IMR-90 (cell line): Measurements from ENCODE around the gene TMEM59. TPM values are rescaled to one million over a fixed set of nuclear protein-coding genes. Genes with fewer than 3 reads are reported as not detected.

ENCODE experiments used
- ATAC-seq: fragments of 200-7000 bp; cut with Tn5 transposase; 2 replicates; pipeline ENCODE4 v1.9.1; 2020; ENCODE audit warnings: low read depth, mild to moderate bottlenecking, moderate library complexity
- BruUV-seq: library from RNA; stranded (reverse); fragments of 400-500 nt; replicated peaks from 2 replicates; lab custom pipeline; 2021; lab: Mats Ljungman, UMichigan
- CTCF ChIA-PET: fragments of 300-600 bp; formaldehyde crosslinking; extraction: SDS; loops from one replicate; lab custom pipeline; 2021; ENCODE audit warnings: antibody characterized with exemption; lab: Yijun Ruan, JAX
- POLR2A ChIA-PET: fragments of 300-600 bp; sonication (Branson Sonifier 250); formaldehyde crosslinking; loops from one replicate; lab custom pipeline; 2022; ENCODE audit warnings: antibody characterized with exemption; ENCODE audit not compliant: unreplicated experiment; lab: Charles Lee
- DNase-seq: peaks from one replicate; pipeline ENCODE4 v3.0.0; 2013
- H2AFZ ChIP-seq: replicated peaks from 2 replicates; pipeline ENCODE3; 2013; ENCODE audit warnings: low read length, mild to moderate bottlenecking; ENCODE audit not compliant: poor library complexity
- H2AK5ac ChIP-seq: 2 replicates; pipeline ENCODE4 v1.6.1; 2013; ENCODE audit warnings: low read depth, low read length, inconsistent platforms
- H2AK9ac ChIP-seq: replicated peaks from 2 replicates; pipeline ENCODE3; 2013; ENCODE audit warnings: mild to moderate bottlenecking, low read depth, low read length, moderate library complexity; ENCODE audit not compliant: poor library complexity
- H2BK120ac ChIP-seq: 2 replicates; pipeline ENCODE4 v1.6.1; 2013; ENCODE audit warnings: low read depth, low read length, inconsistent platforms
- H2BK15ac ChIP-seq: 3 replicates; pipeline ENCODE4 v1.6.1; 2013; ENCODE audit warnings: low read depth, low read length, inconsistent platforms
- H2BK20ac ChIP-seq: 2 replicates; pipeline ENCODE4 v1.6.1; 2013; ENCODE audit warnings: low read depth, mild to moderate bottlenecking, inconsistent platforms, low read length, moderate library complexity
- H2BK5ac ChIP-seq: 2 replicates; pipeline ENCODE4 v1.6.1; 2013; ENCODE audit warnings: mild to moderate bottlenecking, low read depth, low read length, inconsistent platforms; ENCODE audit not compliant: poor library complexity, severe bottlenecking
- H3K14ac ChIP-seq: replicated peaks from 2 replicates; pipeline ENCODE4 v1.6.1; 2013; ENCODE audit warnings: low read depth, low read length, inconsistent platforms
- H3K18ac ChIP-seq: 2 replicates; pipeline ENCODE4 v1.6.1; 2013; ENCODE audit warnings: low read depth, low read length, control low read depth
- H3K23ac ChIP-seq: 2 replicates; pipeline ENCODE4 v1.6.1; 2013; ENCODE audit warnings: low read depth, low read length, inconsistent platforms
- H3K27ac ChIP-seq: 2 replicates; pipeline ENCODE4 v1.5.1; 2013; ENCODE audit warnings: mild to moderate bottlenecking, control low read depth, low read length; ENCODE audit not compliant: insufficient read depth
- H3K27me3 ChIP-seq: 2 replicates; pipeline ENCODE4 v1.6.1; 2013; ENCODE audit warnings: low read length; ENCODE audit not compliant: control insufficient read depth, insufficient read depth
- H3K36me3 ChIP-seq: 2 replicates; pipeline ENCODE4 v1.6.1; 2013; ENCODE audit warnings: low read length, mixed read lengths; ENCODE audit not compliant: control insufficient read depth, insufficient read depth
- H3K4ac ChIP-seq: 2 replicates; pipeline ENCODE4 v1.6.1; 2013; ENCODE audit warnings: low read depth, low read length, inconsistent platforms
- H3K4me1 ChIP-seq: 2 replicates; pipeline ENCODE4 v1.6.1; 2013; ENCODE audit warnings: low read length, mixed read lengths; ENCODE audit not compliant: control insufficient read depth, insufficient read depth
- H3K4me2 ChIP-seq: 2 replicates; pipeline ENCODE4 v1.6.1; 2013; ENCODE audit warnings: low read depth, mild to moderate bottlenecking, control low read depth, low read length, moderate library complexity
- H3K4me3 ChIP-seq: 2 replicates; pipeline ENCODE4 v1.5.1; 2013; ENCODE audit warnings: low read depth, mild to moderate bottlenecking, control low read depth, low read length, moderate library complexity; ENCODE audit not compliant: insufficient read depth
- H3K56ac ChIP-seq: 2 replicates; pipeline ENCODE4 v1.6.1; 2013; ENCODE audit warnings: low read length, inconsistent platforms; ENCODE audit not compliant: insufficient read depth; ENCODE audit errors: extremely low read depth
- H3K79me1 ChIP-seq, 2 experiments: 2 replicates each; pipeline ENCODE4 v1.6.1; 2013; ENCODE audit warnings: low read length in 2 of 2, inconsistent platforms in 1 of 2, low read depth in 1 of 2
- H3K9ac ChIP-seq: 2 replicates; pipeline ENCODE4 v1.6.1; 2013; ENCODE audit warnings: low read depth, low read length, control low read depth
- H3K9me1 ChIP-seq: 2 replicates; pipeline ENCODE4 v1.6.1; 2013; ENCODE audit warnings: low read length, inconsistent platforms; ENCODE audit not compliant: insufficient read depth
- H3K9me3 ChIP-seq: 2 replicates; pipeline ENCODE4 v1.6.1; 2013; ENCODE audit warnings: low read length; ENCODE audit not compliant: control insufficient read depth, insufficient read depth
- H4K20me1 ChIP-seq: 2 replicates; pipeline ENCODE4 v1.6.1; 2013; ENCODE audit warnings: low read length, inconsistent platforms; ENCODE audit not compliant: insufficient read depth
- H4K5ac ChIP-seq: 2 replicates; pipeline ENCODE4 v1.6.1; 2013; ENCODE audit warnings: mild to moderate bottlenecking, low read depth, low read length, control low read depth
- H4K8ac ChIP-seq, 2 experiments: 2 replicates each; pipeline ENCODE4 v1.6.1; 2013; ENCODE audit warnings: low read depth in 2 of 2, low read length in 2 of 2, control low read depth in 1 of 2, inconsistent platforms in 1 of 2
- H4K91ac ChIP-seq: 2 replicates; pipeline ENCODE4 v1.6.1; 2013; ENCODE audit warnings: low read depth, low read length, inconsistent platforms; ENCODE audit not compliant: insufficient read depth
- BHLHE40 ChIP-seq: fragments of 150-350 bp; IDR thresholded peaks from 2 replicates; pipeline ENCODE4 v1.6.1; 2016; ENCODE audit warnings: mild to moderate bottlenecking, low read depth, low read length
- CEBPB ChIP-seq: IDR thresholded peaks from 2 replicates; pipeline ENCODE4 v1.6.1; 2012; ENCODE audit warnings: low read depth, low read length, improper control_type of control experiment
- MAZ ChIP-seq: IDR thresholded peaks from 2 replicates; pipeline ENCODE4 v1.6.1; 2012; ENCODE audit warnings: low read depth, mild to moderate bottlenecking, low read length, improper control_type of control experiment, moderate library complexity, borderline replicate concordance
- NFE2L2 ChIP-seq: fragments of 150-350 bp; IDR thresholded peaks from 2 replicates; pipeline ENCODE4 v1.6.1; 2016; ENCODE audit warnings: low read depth, mild to moderate bottlenecking, low read length
- POLR2A ChIP-seq: IDR thresholded peaks from 2 replicates; pipeline ENCODE4 v1.6.1; 2012; ENCODE audit warnings: mild to moderate bottlenecking, low read depth, low read length
- WGBS, 2 experiments: methylation state at CpG; one replicate each; pipeline versions ENCODE4 v1.1.5 to v1.1.7; 2013; ENCODE audit warnings: missing lambda C conversion rate in 2 of 2; ENCODE audit not compliant: insufficient read length in 1 of 2; ENCODE audit errors: extremely low coverage in 2 of 2; 5-methylcytosine and 5-hydroxymethylcytosine counted together
- dilution Hi-C: fragments of 300-500 bp; cut with HindIII; formaldehyde crosslinking; loops from one replicate; pipeline ENCODE4 v1.14.3; 2018; ENCODE audit warnings: low sequenced_read_pairs; ENCODE audit not compliant: unreplicated experiment
- in situ Hi-C: fragments of 300-500 bp; cut with MboI; formaldehyde crosslinking; loops from 3 replicates; pipeline ENCODE4 v1.14.3; 2019; ENCODE audit warnings: low sequenced_read_pairs, inconsistent platforms, mixed read lengths
- intact Hi-C: fragments of 100-400 bp; cut with micrococcal nuclease; formaldehyde crosslinking; loops from 2 replicates; pipeline ENCODE4 v1.10.0; 2022
- polyA plus RNA-seq, 3 experiments: library from polyadenylated mRNA; depleted of rRNA; stranded (reverse); fragments of >200 nt; gene quantifications; 2 replicates each; pipeline ENCODE4 v1.2.3, GENCODE V29; 2012; ENCODE audit warnings: low replicate concordance in 1 of 3
- total RNA-seq: library from RNA; depleted of rRNA; stranded (reverse); fragments of >200 nt; gene quantifications from 2 replicates; pipeline ENCODE4 v1.2.3, GENCODE V29; 2012
- TF ChIP-seq, protein P1 (sequence below): fragments of 150-350 bp; IDR thresholded peaks from 2 replicates; pipeline ENCODE4 v1.6.1; 2016; ENCODE audit warnings: low read depth, mild to moderate bottlenecking, low read length, moderate library complexity, borderline replicate concordance

The TMEM59 gene
- total and polyA plus RNA-seq, 2 of the 4 experiments (the other 2 are of a cell fraction) = 239 to 241 TPM

DNA sequence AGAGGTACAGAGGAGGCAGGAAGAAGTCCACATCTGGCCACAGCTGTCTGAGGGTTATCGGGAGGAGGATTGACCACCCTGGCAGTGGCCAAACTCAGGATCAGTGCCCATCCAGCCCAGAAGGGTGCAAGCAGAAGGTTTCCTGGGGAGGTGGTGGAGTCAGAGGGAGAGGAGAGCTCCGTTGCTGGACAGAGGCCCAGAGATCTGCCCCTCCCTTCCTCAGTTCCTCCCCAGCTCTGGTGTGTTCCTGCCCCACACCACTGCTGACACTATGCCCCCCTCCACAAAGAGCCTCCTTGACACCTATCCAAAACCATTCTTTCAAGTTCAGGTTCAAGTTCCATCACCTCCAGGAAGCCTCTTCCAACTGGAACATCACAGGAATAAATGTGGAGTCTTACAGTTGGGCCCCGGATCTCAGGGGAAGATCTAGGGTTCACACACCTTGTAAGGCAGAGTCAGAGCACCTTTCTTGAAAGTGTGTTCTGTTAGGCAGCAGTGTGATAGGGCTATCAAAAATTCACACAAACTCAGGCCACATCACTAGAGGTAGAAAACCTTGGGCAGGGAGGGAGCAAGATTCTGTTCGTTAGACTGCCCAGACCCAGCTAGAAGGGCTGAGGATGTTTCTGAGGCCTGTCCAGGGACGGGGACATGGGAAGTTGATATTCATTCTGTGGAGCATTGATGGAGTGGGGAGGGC lies 42.4 kb downstream of the TMEM59 start:
- no peak for DNase-seq
- TF ChIP-seq, protein P1, sequence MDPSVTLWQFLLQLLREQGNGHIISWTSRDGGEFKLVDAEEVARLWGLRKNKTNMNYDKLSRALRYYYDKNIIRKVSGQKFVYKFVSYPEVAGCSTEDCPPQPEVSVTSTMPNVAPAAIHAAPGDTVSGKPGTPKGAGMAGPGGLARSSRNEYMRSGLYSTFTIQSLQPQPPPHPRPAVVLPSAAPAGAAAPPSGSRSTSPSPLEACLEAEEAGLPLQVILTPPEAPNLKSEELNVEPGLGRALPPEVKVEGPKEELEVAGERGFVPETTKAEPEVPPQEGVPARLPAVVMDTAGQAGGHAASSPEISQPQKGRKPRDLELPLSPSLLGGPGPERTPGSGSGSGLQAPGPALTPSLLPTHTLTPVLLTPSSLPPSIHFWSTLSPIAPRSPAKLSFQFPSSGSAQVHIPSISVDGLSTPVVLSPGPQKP = no peak
- TF ChIP-seq MAZ (no peak), CEBPB (no peak), NFE2L2 (no peak), BHLHE40 (no peak), POLR2A (no peak)

More for the DNA sequence above, 42.4 kb downstream of the TMEM59 start:
- Histone ChIP-seq H3K4me3 (no peak overlapping the region), H3K27me3 (peaks cover 78% of the 10 kb centered on the region), H2AK5ac (no peak overlapping the region), H2AK9ac (no peak overlapping the region), H3K18ac (no peak overlapping the region), H3K4ac (no peak overlapping the region), H3K9me3 (no peaks in the 10 kb centered on the region), H3K14ac (no peak overlapping the region), H3K23ac (no peak overlapping the region), H3K56ac (no peak overlapping the region), H3K4me2 (no peak overlapping the region), H3K9me1 (peaks cover 3% of the 10 kb centered on the region; the same call in 1 of the 2 replicates), H3K36me3 (no peaks in the 10 kb centered on the region), H3K4me1 (no peaks in the 10 kb centered on the region), H3K9ac (no peak overlapping the region), H2BK15ac (no peak overlapping the region), H4K91ac (no peak overlapping the region), H4K20me1 (no peaks in the 10 kb centered on the region), H2AFZ (peak overlapping the region; percentile 51), H2BK5ac (no peak overlapping the region), H2BK20ac (no peak overlapping the region), H4K8ac (no peak overlapping the region), H2BK120ac (no peak overlapping the region), H3K79me1 (no peaks in the 10 kb centered on the region), H4K5ac (no peak overlapping the region), H3K27ac (no peak overlapping the region)
- no TSS peak for BruUV-seq
- ChIA-PET POLR2A (no interaction called here), CTCF (no interaction called here)
- ATAC-seq = no peak
- 44% methylated on average over 2 of the region's 5 CpGs; no CpG with 5 or more reads in 1 of the 2 experiments for WGBS, 2 experiments
- intact Hi-C loops = no loop called here
- in situ Hi-C loops = no loop called here
- dilution Hi-C loops = no loop called here
